ENCODE data around the gene SLC7A8.

SLC7A8 gene

DNA sequence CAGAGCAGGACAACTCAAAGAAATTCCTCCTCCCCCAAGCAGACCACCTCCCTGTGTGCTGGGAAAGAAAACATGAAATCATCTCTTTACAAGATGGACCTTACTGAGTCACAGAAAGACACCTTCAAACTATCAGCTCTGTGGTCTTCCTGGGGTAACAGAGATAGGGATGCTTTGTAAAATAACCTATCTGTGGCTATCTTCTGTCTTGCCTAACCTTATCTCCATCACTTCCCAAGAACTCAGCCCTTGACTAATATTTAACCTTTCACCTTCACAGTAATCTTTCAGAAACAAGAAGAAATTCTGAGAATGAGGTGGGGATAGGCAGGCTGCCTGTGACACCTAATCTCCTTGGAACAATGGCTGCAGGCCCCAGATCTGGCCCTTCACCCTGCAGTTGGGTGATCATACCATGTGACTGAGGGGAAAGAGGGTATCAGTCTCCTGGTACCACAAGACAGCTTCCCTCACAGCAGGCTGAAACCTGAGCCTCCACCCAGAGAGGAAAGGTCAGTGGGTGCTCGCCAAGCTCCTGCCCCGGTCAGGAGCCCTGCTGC, 37.0 kb downstream of the SLC7A8 start:
- TF ChIP-seq, protein P1, sequence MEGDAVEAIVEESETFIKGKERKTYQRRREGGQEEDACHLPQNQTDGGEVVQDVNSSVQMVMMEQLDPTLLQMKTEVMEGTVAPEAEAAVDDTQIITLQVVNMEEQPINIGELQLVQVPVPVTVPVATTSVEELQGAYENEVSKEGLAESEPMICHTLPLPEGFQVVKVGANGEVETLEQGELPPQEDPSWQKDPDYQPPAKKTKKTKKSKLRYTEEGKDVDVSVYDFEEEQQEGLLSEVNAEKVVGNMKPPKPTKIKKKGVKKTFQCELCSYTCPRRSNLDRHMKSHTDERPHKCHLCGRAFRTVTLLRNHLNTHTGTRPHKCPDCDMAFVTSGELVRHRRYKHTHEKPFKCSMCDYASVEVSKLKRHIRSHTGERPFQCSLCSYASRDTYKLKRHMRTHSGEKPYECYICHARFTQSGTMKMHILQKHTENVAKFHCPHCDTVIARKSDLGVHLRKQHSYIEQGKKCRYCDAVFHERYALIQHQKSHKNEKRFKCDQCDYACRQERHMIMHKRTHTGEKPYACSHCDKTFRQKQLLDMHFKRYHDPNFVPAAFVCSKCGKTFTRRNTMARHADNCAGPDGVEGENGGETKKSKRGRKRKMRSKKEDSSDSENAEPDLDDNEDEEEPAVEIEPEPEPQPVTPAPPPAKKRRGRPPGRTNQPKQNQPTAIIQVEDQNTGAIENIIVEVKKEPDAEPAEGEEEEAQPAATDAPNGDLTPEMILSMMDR (IDR thresholded peaks at IDR 0.05; ENCODE audit: borderline replicate concordance, insufficient read depth, low read depth, low read length) = no peak
- no peak overlapping the region for H3K4me3 ChIP-seq (ENCODE audit: low read depth, low read length)

DNA sequence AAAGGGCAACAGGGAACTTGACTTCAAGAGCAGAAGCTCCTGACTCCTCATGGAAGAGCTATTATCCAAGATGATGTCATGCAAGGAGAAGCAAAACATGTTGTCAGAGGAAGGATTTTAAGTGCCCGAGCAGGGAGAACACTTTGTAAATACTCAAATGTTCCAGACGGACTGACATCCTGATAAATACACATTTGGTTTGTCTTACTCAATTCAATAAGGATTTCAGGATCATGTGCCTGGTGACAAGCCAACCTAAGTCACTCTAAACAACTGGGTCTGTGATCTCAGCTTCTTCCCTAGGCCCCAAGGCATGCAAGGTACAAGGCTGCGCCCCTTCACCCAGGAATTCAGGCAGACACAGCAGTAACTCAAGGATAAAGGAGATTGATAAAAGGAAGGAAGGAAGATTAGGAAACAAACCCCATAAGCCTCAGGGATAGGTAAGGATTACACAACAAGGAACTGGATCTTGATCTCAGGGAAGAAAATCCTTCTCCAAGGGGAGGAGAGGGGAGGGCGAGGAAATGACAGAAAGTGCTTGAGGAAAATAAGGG, 37.6 kb downstream of the SLC7A8 start:
- TF ChIP-seq, protein P1 (IDR thresholded peaks at IDR 0.05; ENCODE audit: borderline replicate concordance, insufficient read depth, low read depth, low read length) = no peak
- H3K4me3 ChIP-seq (ENCODE audit: low read depth, low read length) = no peak overlapping the region

DNA sequence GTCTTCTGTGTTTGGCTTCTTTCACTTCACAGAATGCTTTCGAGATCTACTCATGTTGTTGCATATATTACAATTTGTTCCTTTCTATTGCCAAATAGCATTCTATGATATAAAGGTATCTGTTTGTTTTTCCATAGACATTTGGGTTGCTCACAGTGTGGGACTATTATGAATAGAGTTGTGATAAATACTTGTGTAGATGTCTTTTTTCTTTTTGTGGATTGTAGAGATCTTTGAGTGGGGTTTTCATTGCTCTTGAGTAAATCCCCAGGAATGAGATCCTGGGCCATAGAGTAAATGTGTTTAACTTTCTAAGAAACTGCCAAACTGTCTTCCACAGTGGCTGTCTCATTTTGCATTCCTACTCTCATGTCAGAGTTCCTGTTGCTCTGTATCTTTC, 39.5 kb downstream of the SLC7A8 start:
- H3K4me3 ChIP-seq (ENCODE audit: low read depth, low read length) = no peak overlapping the region
- TF ChIP-seq, protein P1 (IDR thresholded peaks at IDR 0.05; ENCODE audit: borderline replicate concordance, insufficient read depth, low read depth, low read length) = no peak

DNA sequence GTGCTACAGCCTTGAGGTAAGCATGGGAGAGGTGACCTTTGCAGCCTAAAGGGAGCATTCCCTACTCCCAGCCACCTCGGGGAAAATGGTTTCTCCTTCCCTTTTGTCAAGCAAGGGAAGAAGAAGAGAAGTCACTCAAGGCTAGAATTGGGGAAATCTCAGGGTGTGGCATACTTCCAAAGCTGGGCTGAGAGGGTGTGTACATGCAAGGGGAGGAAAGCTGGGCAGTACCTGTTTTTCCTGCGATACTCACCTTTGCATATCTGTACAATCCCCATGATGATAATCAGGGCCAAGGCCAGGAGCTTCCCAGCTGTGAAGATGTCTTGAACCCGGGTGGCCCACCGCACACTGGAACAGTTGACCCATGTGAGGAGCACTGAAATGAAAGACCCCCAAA, 40.6 kb downstream of the SLC7A8 start:
- H3K4me3 ChIP-seq (ENCODE audit: low read depth, low read length) = no peak overlapping the region
- TF ChIP-seq, protein P1 (IDR thresholded peaks at IDR 0.05; ENCODE audit: borderline replicate concordance, insufficient read depth, low read depth, low read length) = no peak

DNA sequence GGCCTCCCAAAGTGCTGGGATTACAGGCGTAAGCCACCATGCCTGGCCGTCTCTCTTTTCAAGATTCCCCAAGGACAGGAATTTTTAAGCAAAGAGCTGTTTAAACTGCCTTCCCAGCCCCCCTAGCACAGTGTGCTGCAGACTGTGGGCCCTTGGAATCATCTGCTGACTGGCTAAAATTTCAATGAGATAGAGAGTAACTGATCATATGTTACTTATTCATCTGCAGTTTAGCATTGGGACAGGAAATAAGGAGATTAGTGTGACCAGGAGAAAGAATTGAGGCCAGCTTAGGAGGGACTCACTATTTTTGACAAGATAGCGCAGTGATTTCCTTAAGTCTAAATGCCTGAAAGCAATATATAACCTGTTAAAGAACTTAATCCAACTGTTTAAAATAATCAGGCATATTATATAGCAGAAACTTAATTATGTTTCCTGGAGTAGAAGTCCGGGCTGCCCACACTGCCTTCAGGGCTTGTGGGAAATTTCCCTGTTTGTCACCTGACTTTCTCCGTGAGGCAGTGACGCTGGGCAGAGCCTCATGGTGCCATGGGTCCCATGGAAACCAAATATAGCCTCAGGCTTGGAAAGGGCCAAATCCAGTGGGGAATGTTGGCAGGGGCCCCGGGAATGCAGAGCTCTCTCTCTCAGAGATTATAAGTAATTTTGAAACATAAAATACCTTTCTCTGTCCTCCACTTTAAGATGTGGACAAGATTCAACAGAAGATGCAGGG, 41.6 kb downstream of the SLC7A8 start:
- TF ChIP-seq, protein P1 (IDR thresholded peaks at IDR 0.05; ENCODE audit: borderline replicate concordance, insufficient read depth, low read depth, low read length) = no peak
- H3K4me3 ChIP-seq (ENCODE audit: low read depth, low read length) = no peak overlapping the region

DNA sequence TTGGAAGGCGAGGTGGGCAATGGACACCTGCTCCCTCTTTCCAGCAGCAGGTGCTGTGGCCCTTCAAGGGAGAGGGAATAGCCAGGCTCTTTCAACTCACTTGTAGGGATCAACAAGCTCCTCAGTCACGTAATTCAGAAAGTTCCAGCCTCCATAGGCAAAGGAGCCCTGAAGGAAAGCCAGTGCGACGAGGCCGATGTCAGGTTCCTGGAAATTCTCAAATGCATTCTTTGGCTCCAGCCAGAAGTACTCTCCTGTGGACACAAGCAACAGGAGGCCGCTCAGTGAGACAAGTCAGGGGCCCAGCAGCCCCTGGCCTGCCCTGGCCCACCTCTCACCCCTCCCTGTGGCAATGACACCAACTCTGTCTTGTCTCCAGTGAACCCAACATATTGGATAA, 43.1 kb downstream of the SLC7A8 start:
- TF ChIP-seq, protein P1 (IDR thresholded peaks at IDR 0.05; ENCODE audit: borderline replicate concordance, insufficient read depth, low read depth, low read length) = no peak
- no peak overlapping the region for H3K4me3 ChIP-seq (ENCODE audit: low read depth, low read length)

DNA sequence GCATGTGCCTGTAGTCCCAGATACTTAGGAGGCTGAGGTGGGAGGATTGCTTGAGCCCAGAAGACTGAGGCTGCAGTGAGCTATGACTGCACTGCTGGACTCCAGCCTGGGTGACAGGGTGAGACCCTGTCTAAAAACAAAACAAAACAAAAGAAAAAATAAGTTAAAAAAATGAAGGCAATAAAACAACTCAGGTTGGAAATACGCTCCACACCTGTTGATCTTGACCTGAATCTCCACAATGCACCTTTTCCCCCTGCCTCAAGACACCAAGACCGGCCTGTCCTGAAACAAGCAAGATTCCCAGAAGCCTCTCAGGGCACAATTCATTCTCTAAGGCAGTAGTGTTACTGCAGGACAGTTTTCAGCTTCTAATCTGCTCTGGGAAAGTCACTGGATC, 43.6 kb downstream of the SLC7A8 start:
- TF ChIP-seq, protein P1 (IDR thresholded peaks at IDR 0.05; ENCODE audit: borderline replicate concordance, insufficient read depth, low read depth, low read length) = no peak
- H3K4me3 ChIP-seq (ENCODE audit: low read depth, low read length) = no peak overlapping the region
